ENCODE results near the gene ITGA11.

Gene ITGA11

DNA sequence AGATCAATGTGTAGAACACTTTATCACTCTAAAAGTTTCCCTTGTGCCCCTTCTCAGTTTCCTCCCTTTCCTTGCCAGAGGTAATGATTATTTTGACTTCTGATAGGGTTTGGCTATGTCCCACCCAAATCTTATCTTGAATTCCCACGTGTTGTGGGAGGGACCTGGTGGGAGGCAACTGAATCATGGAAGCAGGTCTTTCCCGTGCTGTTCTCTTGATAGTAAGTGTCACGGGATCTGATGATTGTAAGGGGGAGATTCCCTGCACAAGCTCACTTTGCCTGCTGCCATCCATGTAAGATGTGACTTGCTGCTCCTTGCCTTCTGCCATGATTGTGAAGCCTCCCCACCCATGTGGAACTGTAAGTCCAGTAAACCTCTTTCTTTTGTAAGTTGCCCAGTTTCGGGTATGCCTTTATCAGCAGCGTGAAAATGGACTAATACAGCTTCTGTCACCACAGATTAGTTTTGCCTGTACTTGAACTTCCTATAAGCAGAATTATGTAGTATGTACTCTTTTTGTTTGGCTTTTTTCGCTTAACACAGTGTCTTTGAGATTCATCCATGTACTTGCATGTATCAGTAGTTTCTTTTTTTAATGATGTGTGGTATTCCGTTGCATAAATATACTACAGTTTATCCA lies 147.2 kb downstream of the ITGA11 start:
- DNase-seq = no peak

DNA sequence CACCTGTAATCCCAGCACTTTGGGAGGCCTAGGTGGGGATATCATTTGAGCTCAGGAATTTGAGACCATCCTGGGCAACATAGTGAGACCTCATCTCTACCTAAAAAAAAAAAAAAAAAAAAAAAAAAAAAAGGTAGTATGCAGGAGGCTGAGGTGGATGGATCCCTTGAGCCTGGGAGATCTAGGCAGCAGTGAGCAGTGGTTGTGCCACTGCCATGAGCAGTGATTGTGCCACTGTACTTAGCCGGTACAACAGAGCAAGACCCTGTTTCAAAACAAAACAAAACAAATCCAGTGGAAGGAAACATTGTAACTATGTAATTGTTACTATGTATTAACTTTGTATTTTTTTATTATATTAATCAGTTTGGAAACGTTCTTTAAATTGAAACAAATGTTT lies 148.6 kb downstream of the ITGA11 start:
- DNase-seq = no peak

DNA sequence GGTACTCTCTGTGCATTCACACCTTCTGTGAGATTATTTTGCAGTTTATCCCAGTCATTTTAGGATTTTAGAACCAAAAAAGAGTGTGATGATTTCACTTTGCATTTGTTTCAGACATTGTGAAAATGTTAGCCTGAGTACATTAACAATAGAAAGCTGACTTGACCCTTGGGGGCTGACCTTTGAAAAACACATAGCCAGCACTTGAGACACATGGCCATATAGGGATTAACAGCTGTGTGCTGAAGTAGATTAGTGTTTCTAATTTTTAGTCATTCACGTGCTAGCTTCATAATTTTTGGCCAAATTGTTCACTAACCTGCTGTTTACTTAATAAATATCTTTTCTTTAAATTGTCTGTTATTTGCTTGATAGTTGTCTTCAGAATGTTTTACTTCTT lies 151.0 kb downstream of the ITGA11 start:
- DNase-seq = no peak

DNA sequence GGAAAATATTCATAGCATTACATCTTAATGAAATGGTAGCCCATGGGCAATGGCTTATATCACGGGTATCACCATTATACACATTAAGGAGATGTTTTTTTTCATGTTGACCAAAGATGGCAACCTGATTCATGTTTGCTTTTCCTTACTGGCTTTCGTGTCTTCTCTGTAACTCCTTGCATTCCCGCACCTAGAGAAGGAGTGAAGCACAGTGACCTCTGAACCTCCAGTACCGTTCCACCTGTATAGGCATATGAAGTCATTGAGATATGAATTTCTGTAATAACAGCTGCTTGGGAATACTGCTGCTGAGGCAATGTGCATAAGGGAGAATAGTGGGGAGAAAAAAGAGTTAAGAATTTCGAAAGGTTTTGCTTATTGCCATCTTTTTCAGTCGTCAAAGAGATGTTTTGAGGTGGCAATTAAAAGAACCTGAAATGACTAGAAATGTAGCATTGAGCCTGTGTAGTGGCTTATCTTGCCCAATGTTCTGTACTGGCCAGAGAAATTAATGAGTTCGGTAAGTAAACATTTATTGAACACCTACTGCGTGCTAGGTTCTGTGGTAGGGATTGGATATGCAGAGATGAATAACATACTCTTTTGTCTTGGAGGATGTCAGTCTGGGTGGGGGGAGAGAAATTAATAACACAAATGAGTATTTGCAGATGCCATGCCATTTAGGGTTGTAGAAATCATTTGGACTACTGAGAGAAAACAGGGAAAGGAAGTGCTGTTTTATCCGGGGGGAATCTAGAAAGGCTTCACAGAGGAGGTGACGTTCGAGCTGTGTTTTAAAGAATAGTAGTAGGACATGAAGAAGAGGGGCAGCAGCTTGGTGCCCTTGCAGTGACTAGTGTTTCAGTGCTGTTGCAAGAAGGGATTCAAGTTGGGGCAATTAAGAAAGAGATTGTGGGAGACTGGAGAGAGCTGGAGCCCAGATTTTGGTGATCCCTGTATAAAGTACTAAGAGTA lies 151.9 kb downstream of the ITGA11 start:
- DNase-seq = no peak

DNA sequence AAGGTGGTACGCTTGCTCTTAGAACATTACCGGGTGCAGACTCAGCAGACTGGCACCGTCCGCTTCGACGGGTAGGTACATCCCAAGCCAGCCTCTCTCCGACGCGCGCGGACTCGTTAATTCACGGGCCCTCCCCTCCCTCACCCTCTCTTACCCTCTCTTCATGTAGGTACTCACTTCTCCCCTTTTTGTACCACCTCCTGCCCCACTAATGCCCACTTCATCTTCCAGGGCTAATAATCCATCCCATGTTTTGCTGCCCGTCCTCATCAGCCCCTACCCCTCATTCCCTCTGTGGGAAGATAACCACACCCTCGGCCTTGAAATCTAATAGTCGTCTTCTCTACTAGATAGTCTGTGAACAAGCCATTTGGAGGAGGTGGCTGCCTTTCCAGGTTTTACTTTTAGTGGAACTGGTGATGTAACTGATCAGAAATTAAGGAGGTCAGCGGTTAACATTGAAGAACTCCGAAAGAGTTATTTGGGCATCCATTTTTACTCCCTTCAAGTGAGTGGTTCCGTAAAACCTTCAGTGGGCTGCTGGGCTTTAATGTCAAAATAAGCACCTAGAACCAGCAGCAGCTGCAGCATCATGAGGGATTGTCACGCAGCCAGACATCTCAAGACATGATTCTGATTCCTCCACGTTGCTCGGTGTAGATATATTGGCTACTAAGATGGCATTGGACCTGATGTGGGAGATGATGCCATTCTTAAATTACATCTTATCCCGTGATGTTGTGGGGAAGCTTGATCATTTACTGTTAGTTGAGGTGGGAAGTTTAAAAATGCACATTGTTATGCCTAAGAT lies 153.2 kb downstream of the ITGA11 start:
- no peak for DNase-seq

DNA sequence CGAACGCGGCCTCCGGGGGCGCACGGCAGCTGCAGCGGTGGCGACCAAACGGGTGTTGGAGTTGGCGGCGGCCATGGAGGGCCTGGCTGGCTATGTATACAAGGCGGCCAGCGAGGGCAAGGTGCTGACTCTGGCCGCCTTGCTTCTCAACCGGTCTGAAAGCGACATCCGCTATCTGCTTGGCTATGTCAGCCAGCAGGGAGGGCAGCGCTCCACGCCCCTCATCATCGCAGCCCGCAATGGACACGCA lies 153.7 kb downstream of the ITGA11 start:
- DNase-seq = peak; percentile 85

DNA sequence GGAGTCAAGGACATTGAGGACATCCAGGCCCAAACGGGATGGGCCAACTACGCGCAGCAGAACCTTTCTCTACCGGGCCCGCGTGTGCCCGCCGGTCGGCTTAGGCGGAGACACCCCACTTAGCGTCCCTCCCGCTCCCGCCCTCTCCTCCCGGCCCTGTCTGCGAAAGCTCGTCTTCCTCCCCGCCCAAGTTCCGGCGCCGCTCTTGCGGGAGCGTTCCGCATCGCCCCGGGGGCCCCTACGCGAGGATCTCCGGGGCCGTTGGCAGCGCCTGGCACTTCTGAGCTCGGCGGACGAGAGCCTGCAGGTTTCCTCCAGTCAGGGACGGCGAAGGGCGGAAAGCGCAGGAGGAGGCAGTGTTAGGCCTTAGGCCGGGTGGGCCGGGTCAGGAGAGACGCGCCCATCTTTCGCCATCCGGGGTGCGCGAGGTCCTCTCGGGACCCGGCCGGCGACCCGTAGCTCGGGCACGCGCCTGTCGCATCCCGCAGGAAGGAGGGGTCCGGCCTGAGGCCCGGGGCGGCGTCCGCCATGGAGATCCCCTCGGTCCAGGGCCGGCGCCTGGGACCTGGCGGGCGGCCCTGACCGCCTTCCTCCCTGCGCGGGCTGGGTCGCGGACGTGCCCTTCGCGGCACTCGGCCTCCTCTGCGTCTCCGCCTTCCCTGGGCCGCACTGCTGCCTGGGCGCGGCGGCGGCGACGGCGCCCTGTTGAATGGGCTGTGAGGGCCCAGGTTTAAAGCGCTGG lies 154.2 kb downstream of the ITGA11 start, which contains the start of gene FEM1B:
Gene FEM1B, plus strand, starts transcription at position 143 of the 742 bp plus-strand sequence. CDS start 673 bp downstream, outside the sequence.
- DNase-seq = peak; percentile 93

DNA sequence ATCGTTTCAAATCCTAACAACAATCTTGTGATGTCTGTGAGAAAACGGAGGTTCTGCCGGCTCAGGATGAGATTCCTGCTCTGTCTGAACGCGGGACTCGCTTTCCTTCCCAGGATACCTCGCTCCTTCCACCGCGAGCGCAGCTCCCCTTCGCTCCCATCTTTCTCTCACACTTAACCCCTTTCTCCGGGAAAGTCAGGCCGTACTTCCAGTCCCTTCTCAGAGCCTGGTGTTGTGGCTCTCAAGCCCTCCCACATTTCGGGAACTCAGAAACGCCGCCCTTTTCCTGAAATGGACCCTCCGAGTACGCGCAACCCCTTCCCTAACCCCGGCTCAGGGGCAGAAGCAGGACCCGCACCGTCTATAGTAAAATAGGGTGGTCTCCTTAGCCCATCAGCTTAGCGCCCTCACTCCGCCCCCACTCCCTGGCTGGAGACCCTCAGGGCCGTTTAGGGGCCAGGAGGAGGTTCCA lies 154.8 kb downstream of the ITGA11 start:
- no peak for DNase-seq

DNA sequence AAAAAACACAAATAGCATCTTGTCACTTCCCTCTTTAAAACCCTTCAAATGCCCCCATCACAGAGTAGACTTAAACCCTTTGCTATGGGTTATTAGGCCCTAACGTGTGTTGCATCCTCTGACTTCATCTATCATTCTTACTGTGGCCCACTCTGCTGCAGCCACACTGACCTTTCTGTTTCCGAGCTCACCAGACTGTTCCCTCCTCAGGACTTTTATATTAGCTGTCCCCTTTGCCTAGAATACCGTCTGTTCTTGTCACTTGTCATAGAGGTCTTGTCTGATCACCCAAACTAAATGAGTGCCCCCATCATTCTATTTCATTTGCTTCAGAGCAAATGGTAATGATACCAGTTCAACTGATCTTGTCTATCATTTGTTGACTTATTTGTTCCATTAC lies 155.3 kb downstream of the ITGA11 start:
- DNase-seq = no peak

DNA sequence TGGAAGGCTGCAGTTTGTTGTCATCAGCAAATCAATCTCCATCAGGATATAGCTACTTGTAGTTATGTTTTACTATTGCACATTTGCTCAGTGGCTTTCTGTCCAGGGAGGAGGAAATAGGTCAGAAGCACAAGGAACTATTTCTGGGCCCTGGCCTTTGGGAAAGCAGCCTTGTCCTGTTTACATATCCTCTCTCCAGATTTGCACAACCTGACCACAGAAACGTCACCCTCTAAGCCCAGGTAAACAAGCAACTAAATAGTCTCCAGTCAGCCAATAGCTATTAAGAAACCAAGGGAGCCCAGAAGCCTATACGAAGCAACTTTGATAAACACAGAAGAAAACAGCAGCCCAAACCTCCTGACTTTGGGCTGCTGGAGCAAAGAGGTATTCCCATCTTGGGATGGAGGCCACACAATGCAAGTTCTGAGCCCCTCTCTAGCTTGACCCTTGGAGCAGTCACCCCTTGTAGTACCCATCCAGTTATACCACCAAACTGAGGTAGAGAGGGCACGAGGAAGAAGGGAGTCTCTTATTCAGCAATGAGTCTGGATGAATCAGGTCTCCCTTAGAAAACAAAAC lies 156.7 kb downstream of the ITGA11 start:
- DNase-seq = no peak

DNA sequence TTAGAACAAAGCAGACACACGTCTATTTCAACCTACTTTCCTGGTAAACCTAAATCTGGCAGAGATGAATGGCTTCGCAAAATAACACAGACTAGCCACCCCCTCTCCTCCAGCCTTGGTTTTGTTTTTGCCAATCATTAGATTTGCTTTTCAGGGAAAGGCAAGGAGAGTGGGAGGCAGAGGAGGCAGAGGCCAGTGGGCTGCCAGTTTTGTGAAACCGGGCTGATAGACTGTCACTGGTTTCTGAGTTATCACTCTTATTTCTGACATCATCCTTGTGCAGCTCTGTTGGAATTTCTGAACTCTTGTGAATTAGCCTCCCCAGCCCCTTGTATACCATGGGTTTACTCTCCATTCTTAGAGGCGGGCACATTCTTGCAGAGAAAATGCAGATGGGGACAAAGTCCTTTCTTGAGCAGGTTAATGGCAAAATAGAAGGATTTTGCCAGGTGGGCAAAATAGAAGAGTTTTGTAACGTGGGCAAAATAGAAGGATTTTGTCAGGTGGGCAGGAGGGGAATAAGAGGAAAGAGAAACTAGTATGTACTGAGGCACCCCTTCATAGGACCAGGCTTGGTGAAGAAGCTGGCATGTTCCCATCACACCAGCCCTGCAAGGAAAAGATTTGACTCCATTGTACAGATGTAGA lies 157.6 kb downstream of the ITGA11 start:
- DNase-seq = no peak

DNA sequence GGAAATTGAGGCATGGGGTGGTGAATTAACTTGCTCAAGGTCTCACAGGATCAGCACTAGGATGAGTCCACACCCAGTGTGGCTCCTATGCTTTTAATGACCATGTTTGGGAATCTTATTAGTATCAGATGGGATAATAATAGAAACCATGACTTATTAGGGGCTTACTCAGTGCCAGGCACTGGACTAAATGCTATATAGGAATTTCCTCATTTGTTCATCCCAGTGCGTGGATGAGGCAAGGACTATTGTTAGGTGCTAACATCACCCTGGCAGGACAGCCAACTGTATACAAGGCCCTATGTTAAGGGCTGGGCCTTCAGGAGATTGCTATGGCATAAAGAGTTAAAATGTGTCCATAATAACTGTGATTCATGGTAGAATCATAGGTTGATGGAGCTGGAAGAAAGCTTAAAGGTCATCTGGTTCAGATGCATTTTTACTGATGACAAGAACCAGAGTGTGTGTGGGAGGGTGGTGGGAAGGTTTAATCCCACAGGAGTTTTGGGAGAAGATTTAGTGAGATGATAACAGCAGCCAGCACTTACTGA lies 159.2 kb downstream of the ITGA11 start:
- DNase-seq = no peak

DNA sequence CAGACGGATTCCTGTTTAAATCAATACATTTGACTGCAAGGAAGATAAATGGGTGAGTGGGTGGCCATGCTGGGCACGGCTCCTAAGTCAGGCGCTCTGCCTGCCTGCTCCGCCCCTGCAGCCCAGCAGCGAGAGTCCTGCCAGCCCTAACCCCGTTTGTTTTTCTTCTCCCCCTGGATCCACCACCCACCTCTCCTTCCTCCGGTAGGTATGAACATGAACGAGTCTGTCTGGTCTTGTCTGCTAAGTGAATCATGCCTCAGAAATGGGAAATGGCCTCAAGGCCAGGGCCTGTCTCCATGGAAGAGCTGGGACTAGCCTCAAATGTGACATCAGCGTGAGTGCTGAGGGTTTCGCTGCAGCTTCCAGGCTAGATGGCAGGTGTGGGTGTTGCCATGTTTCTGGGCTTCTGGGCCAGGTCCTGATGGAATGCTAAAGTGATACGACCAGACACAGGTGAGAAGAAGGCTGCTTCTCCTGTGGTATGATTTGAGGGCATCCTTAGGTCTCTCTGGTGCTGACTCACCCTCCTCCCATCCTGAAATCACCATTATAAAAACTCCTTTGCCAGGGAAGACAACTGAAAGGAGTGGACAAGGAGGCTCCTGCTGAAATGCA lies 160.0 kb downstream of the ITGA11 start:
- no peak for DNase-seq

DNA sequence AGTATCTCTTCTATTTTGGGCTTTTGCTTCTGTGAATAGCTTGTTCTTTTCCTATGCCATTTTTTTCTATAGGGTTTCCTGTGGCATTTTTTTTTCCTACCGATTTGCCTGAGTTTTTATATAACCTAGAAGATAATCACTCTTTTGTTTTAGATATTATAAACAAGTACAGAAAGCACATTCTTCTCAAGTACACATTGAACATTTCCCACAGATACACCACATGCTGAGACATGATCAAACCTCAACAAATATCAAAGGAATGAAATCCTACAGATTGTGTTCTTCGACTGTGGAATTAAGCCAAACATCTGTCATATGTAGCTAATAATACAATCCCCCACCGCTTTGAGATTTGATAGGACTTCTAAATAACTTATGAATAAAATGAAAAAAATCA lies 163.6 kb downstream of the ITGA11 start:
- no peak for DNase-seq

DNA sequence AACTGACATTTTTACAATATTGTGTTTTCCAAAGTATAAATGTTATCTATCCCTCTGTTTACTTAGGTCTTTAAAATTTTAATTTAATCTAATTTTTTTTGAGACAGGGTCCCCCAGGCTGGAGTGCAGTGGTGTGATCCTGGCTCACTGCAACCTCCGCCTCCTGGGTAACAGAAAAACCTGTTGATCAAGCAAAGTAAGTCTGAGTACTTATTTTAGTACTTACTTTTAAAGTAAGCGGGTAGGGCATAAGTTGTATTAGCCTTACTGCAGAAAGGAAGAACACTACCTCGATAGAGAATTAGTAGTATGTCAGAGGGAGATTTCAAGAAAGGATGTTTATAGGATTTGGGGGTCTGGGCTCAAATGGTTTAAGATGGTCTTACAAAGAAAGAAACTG lies 166.3 kb downstream of the ITGA11 start:
- DNase-seq = no peak

DNA sequence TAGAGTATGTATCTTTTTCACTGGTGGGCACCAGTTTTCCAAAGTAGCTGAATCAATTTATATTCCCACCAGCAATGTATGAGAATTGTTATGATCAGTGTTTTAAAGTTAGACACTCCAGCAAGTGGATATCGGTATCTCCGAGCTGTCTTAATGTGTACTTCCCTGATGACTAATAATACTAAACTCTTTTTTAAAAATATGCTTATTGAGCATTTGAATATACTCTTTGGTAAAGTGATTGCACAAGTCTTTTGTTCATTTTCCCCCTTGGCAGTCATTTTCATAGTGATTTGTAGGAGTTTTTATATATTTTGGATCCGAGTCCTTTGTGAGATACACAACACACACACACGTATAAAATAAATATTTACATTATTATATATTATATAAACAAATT lies 166.9 kb downstream of the ITGA11 start:
- no peak for DNase-seq

DNA sequence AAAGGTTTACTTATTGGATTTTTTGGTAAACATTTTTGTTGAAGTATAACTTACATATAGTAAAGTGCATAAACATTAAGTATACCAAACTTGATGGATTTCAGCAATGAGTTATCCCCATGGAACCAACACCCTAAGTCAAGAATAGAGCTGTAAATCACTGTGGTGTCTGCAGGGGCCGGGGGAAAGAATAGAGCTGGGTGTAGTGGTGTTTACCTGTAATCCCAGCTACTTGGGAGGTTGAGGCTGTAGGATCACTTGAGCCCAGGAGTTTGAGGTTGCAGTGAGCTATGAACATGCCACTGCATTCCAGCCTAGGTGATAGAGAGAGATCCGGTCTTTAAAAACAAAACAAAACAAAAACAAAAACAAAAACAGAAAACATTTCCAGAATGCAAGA lies 167.7 kb downstream of the ITGA11 start:
- DNase-seq = no peak

DNA sequence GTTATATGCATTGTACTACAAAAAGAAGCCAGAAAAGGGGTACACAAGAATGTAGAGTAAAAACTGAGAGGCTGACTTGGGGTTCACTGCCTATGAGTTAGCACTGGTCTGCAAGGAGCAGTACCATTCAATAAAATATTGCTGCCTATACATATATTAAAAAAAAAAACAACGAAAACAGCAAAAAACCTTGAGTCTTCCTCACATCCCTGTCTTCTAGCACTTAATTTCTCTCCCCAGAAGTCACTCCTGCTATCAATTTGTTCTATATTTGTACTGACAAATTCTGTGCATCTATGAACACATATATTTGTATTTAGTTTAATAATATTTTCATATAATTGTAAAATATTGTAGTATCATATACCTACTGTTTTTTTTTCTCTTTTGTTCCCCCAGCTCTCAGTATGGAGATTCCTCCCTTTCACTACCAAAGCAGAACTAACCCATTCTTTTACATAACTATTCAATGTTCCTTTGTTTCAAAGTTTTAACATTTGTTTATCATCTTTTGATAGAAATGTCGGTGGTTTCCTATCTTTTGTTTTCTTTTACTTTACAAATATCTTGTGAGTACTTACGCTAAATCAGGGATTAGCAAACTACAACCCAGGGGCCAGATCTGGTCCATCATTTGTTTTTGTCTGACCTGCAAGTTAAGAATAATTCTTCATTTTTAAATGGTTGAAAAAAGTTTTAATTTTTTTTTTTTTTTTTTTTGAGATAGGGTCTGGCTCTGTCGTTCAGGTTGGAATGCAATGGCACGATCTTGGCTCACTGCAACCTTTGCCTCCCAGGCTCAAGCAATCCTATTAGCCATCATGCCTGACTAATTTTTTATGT lies 169.2 kb downstream of the ITGA11 start:
- DNase-seq = no peak

DNA sequence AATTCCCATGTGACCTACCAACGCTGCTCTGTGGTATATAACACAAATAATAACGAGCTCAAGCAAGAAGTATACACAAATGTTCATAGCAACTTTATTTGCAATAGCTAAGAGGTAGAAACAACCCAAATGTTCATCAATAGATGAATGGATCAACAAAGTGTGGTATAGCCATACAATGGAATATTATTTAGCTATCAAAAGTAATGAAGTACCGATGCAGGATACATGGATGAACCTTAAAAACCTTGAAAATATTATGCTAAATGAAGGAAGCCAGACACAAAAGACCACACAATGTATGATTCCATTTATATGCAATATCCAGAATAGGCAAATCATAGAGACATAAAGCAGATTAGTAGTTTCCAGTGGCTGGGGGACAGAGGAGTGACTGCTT lies 170.0 kb downstream of the ITGA11 start:
- DNase-seq = no peak

DNA sequence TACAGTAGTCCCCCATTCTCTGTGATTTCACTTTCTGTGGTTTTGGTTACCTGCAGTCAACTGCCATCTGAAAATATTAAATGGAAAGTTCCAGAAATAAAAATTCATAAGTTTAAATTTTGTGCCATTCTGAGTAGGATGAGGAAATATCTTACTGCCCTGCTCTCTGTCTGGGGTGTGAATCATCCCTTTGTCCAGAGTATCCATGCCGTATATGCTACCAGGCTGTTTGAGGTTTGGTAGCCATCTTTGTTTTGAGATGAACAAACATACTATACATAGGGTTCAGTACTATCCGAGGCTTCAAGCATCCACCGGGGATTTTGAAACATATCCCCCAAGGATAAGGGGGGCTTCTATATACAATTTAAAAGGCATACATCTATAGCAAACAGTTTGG lies 170.7 kb downstream of the ITGA11 start:
- DNase-seq = no peak

Measured in activated CD8-positive, alpha-beta memory T cell treated with anti-CD3 and anti-CD28 coated beads, Interleukin-2, amount 50 U/mL, for 48 hours (primary cell).